Neural progenitor cell (in vitro differentiated cells): ENCODE measurements around the gene ZNF599. TPM values are rescaled to one million over a fixed set of nuclear protein-coding genes. Genes with fewer than 3 reads are reported as not detected.

Source experiments
- DNase-seq: peaks from one replicate; pipeline ENCODE4 v3.0.0-alpha.2; 2016; ENCODE audit warnings: low spot score
- H2AFZ ChIP-seq: fragments of 200-600 bp; sonication (generic); replicated peaks from 2 replicates; pipeline ENCODE4 v1.6.1; 2016; ENCODE audit warnings: antibody characterized with exemption
- H3F3A ChIP-seq: fragments of 200-600 bp; sonication (generic); 2 replicates; pipeline ENCODE4 v1.6.1; 2016; ENCODE audit warnings: antibody characterized with exemption, low read depth
- H3K27ac ChIP-seq: fragments of 200-600 bp; sonication (generic); 2 replicates; pipeline ENCODE4 v1.5.1; 2016; ENCODE audit warnings: mild to moderate bottlenecking
- H3K27me3 ChIP-seq: fragments of 200-600 bp; sonication (generic); 2 replicates; pipeline ENCODE4 v1.6.1; 2016; ENCODE audit warnings: mild to moderate bottlenecking, moderate library complexity
- H3K36me3 ChIP-seq: fragments of 200-600 bp; sonication (generic); 2 replicates; pipeline ENCODE4 v1.5.1; 2016
- H3K4me1 ChIP-seq: fragments of 200-600 bp; sonication (generic); 2 replicates; pipeline ENCODE4 v1.6.1; 2016; ENCODE audit warnings: mixed run types
- H3K4me2 ChIP-seq: fragments of 200-600 bp; sonication (generic); 2 replicates; pipeline ENCODE4 v1.6.1; 2016
- H3K4me3 ChIP-seq: fragments of 200-600 bp; sonication (generic); 2 replicates; pipeline ENCODE4 v1.5.1; 2016
- H3K79me2 ChIP-seq: fragments of 200-600 bp; sonication (generic); 2 replicates; pipeline ENCODE4 v1.6.1; 2016; ENCODE audit warnings: low read depth
- H3K9ac ChIP-seq: fragments of 200-600 bp; sonication (generic); 2 replicates; pipeline ENCODE4 v1.6.1; 2016
- H3K9me3 ChIP-seq: fragments of 200-600 bp; sonication (generic); 2 replicates; pipeline ENCODE4 v1.5.1; 2016; ENCODE audit warnings: low read depth
- H4K20me1 ChIP-seq: fragments of 200-600 bp; sonication (generic); 2 replicates; pipeline ENCODE4 v1.6.1; 2016; ENCODE audit warnings: low read depth
- H3K27ac Mint-ChIP-seq: 3 replicates; pipeline ENCODE4 v1.8.0; 2021; ENCODE audit warnings: mixed read lengths
- H3K27me3 Mint-ChIP-seq: 2 replicates; pipeline ENCODE4 v1.8.0; 2022; ENCODE audit warnings: low read depth, mild to moderate bottlenecking, inconsistent platforms, moderate library complexity, mixed read lengths; ENCODE audit not compliant: insufficient read depth
- H3K36me3 Mint-ChIP-seq: 3 replicates; pipeline ENCODE4 v1.8.0; 2021; ENCODE audit warnings: mixed read lengths
- H3K4me1 Mint-ChIP-seq: 3 replicates; pipeline ENCODE4 v1.8.0; 2021; ENCODE audit warnings: mixed read lengths
- H3K4me3 Mint-ChIP-seq: 3 replicates; pipeline ENCODE4 v1.8.0; 2021; ENCODE audit warnings: mild to moderate bottlenecking, moderate library complexity, mixed read lengths
- H3K9me3 Mint-ChIP-seq: 3 replicates; pipeline ENCODE4 v1.8.0; 2020; ENCODE audit warnings: mixed read lengths
- CTCF ChIP-seq: fragments of 200-600 bp; sonication (generic); IDR thresholded peaks from 2 replicates; pipeline ENCODE4 v1.5.1; 2017; ENCODE audit warnings: antibody characterized with exemption, mild to moderate bottlenecking
- EZH2 ChIP-seq: fragments of 200-600 bp; sonication (generic); IDR thresholded peaks from 2 replicates; pipeline ENCODE4 v1.6.1; 2017; ENCODE audit warnings: antibody characterized with exemption, mild to moderate bottlenecking, moderate library complexity
- EZH2phosphoT487 ChIP-seq: fragments of 200-600 bp; sonication (generic); IDR thresholded peaks from 2 replicates; pipeline ENCODE4 v1.6.1; 2017; ENCODE audit warnings: antibody characterized with exemption
- total RNA-seq: library from RNA; depleted of rRNA; stranded (reverse); fragments of >200 nt; gene quantifications from 2 replicates; pipeline ENCODE4 v1.2.3, GENCODE V29; 2015; ENCODE audit warnings: low replicate concordance

The ZNF599 gene
- total RNA-seq, 1 donor from 2014 or later, result 12.7 TPM

DNA sequence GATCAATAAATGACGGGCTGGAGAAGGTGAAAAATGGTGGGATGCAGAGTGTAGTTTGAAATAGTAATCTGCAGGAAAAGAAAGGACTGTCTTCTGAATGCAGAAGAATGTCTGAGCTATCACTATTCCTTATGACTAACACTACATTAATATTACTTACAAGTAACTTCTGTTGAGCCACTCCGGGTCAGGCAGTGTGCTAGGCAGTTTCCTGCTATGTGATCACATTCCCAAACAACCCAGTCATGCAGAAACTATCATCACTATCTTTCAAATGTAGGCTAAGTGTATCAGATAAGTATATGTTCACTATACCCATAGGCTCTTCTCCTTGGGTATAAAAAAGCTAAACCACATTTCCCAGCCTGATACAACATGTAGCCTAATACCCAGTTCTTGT, 6.6 kb downstream of the ZNF599 start:
- H3K9ac ChIP-seq, result no peak overlapping the region
- H3K4me3 Mint-ChIP-seq, result no peak overlapping the region
- peaks cover 32% of the 10 kb centered on the region for H3K9me3 Mint-ChIP-seq
- no peaks in the 10 kb centered on the region for H3F3A ChIP-seq
- no peak overlapping the region for H3K4me3 ChIP-seq
- no peaks in the 10 kb centered on the region for H3K27me3 Mint-ChIP-seq
- no peak for TF ChIP-seq CTCF
- no peak for TF ChIP-seq EZH2
- TF ChIP-seq EZH2phosphoT487, result no peak
- H3K4me1 ChIP-seq, result no peaks in the 10 kb centered on the region
- H3K79me2 ChIP-seq, result no peaks in the 10 kb centered on the region
- no peaks in the 10 kb centered on the region for H4K20me1 ChIP-seq
- peaks cover 74% of the 10 kb centered on the region for H3K36me3 Mint-ChIP-seq
- no peak overlapping the region for H2AFZ ChIP-seq
- peaks cover 2% of the 10 kb centered on the region for H3K4me1 Mint-ChIP-seq
- no peaks in the 10 kb centered on the region for H3K27me3 ChIP-seq
- H3K9me3 ChIP-seq, result peaks cover 12% of the 10 kb centered on the region
- H3K36me3 ChIP-seq, result peaks cover 29% of the 10 kb centered on the region
- H3K27ac Mint-ChIP-seq, result no peak overlapping the region
- no peak for DNase-seq
- no peak overlapping the region for H3K27ac ChIP-seq
- no peak overlapping the region for H3K4me2 ChIP-seq

GRCh38 chr19:34759218-34759917, 13.6 kb downstream of the ZNF599 start:
- Histone ChIP-seq H3K4me2 (no peak overlapping the region), H4K20me1 (no peaks in the 10 kb centered on the region), H3F3A (no peaks in the 10 kb centered on the region), H3K79me2 (no peaks in the 10 kb centered on the region), H2AFZ (no peak overlapping the region), H3K9ac (no peak overlapping the region), H3K4me3 (no peak overlapping the region), H3K4me1 (no peaks in the 10 kb centered on the region), H3K9me3 (peaks cover 44% of the 10 kb centered on the region), H3K36me3 (peaks cover 20% of the 10 kb centered on the region), H3K27ac (no peak overlapping the region), H3K27me3 (no peaks in the 10 kb centered on the region)
- Mint-ChIP-seq H3K27me3 (peaks cover 2% of the 10 kb centered on the region), H3K27ac (no peak overlapping the region), H3K9me3 (peaks cover 71% of the 10 kb centered on the region), H3K36me3 (peaks cover 60% of the 10 kb centered on the region), H3K4me1 (no peaks in the 10 kb centered on the region), H3K4me3 (no peak overlapping the region)
- TF ChIP-seq EZH2 (no peak), CTCF (no peak), EZH2phosphoT487 (no peak)
- no peak for DNase-seq

- H3K4me3 ChIP-seq, result no peak overlapping the region
- no peaks in the 10 kb centered on the region for H4K20me1 ChIP-seq
- H3K79me2 ChIP-seq, result no peaks in the 10 kb centered on the region
- no peak overlapping the region for H3K27ac Mint-ChIP-seq
- no peaks in the 10 kb centered on the region for H3F3A ChIP-seq
- no peak overlapping the region for H3K4me2 ChIP-seq
- H3K4me1 ChIP-seq, result no peaks in the 10 kb centered on the region
- no peak for DNase-seq
- no peak for TF ChIP-seq CTCF
- TF ChIP-seq EZH2, result no peak
- H3K27me3 Mint-ChIP-seq, result peaks cover 2% of the 10 kb centered on the region
- H3K36me3 ChIP-seq, result peaks cover 10% of the 10 kb centered on the region
- H3K27me3 ChIP-seq, result no peaks in the 10 kb centered on the region
- peaks cover 39% of the 10 kb centered on the region for H3K9me3 ChIP-seq
- H3K27ac ChIP-seq, result no peak overlapping the region
- H3K4me3 Mint-ChIP-seq, result no peak overlapping the region
- H2AFZ ChIP-seq, result no peak overlapping the region
- H3K4me1 Mint-ChIP-seq, result no peaks in the 10 kb centered on the region
- no peak overlapping the region for H3K9ac ChIP-seq
- H3K9me3 Mint-ChIP-seq, result peaks cover 69% of the 10 kb centered on the region
- peaks cover 51% of the 10 kb centered on the region for H3K36me3 Mint-ChIP-seq
Observed at GRCh38 chr19:34757441-34757840, 15.6 kb downstream of the ZNF599 start.
